NCI-H1105 treated with DMSO at 0.1 percent for 48 hours (cell line): ENCODE measurements around the gene NRXN2.

ENCODE experiments used
- DNase-seq: peaks from one replicate; lab custom pipeline; 2025; lab: John Stamatoyannopoulos, UW

The NRXN2 gene

GRCh38 chr11:64723117-64723906, at the start of gene NRXN2:
NRXN2 (minus strand) TSS chr11:64723197; CDS start chr11:64713699, 9,498 bp downstream.
- DNase-seq = peak; percentile 85

- no peak for DNase-seq
Observed at GRCh38 chr11:64772303-64773018, 49.5 kb upstream of the NRXN2 start.

- no peak for DNase-seq
Observed at GRCh38 chr11:64771861-64772260, 48.9 kb upstream of the NRXN2 start.

GRCh38 chr11:64770120-64770519, 47.1 kb upstream of the NRXN2 start:
- DNase-seq = no peak

- no peak for DNase-seq
Observed at GRCh38 chr11:64769283-64769682, 46.3 kb upstream of the NRXN2 start.

- DNase-seq = no peak
Observed at GRCh38 chr11:64768300-64768694, 45.3 kb upstream of the NRXN2 start.

- DNase-seq = no peak
Observed at GRCh38 chr11:64767344-64768299, 44.6 kb upstream of the NRXN2 start.

GRCh38 chr11:64766881-64767280, 43.9 kb upstream of the NRXN2 start:
- no peak for DNase-seq

- DNase-seq = no peak
Observed at GRCh38 chr11:64765851-64766665, 43.1 kb upstream of the NRXN2 start.

- DNase-seq = no peak
Observed at GRCh38 chr11:64765291-64765850, 42.4 kb upstream of the NRXN2 start.

- DNase-seq = no peak
Observed at GRCh38 chr11:64764753-64765152, 41.8 kb upstream of the NRXN2 start.

- no peak for DNase-seq
Observed at GRCh38 chr11:64764040-64764611, 41.1 kb upstream of the NRXN2 start.

GRCh38 chr11:64763526-64764039, 40.6 kb upstream of the NRXN2 start:
- DNase-seq = no peak

- no peak for DNase-seq
Observed at GRCh38 chr11:64762674-64763525, 39.9 kb upstream of the NRXN2 start.

GRCh38 chr11:64762277-64762673, 39.3 kb upstream of the NRXN2 start:
- DNase-seq = no peak

GRCh38 chr11:64760759-64761420, 37.9 kb upstream of the NRXN2 start:
- DNase-seq = no peak

- no peak for DNase-seq
Observed at GRCh38 chr11:64759722-64760719, 37.0 kb upstream of the NRXN2 start, which contains the start of gene PYGM. PYGM (minus strand) TSS chr11:64759974; CDS start chr11:64759898, 76 bp downstream.
